ENCODE measurements around the gene AMN.

The AMN gene

DNA sequence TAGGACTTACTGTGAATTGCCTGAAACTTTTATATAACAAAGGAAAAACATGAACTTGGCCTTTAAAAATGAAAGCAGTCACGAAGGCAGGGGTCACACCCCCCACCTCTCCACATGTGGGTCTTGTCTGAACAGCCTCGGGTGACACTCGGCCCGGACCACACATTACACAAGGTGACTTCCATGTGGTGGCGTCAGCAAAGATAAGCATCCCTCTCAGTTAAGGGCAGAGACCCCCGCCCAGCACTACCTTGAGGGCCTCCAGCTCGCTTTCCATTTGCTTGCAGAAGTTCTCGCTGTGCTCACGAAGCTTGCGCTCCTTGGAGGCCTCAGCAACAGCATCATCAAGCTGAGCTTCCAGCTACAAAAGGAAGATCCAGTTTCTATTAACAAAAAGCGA lies 47.4 kb downstream of the AMN start:
- no peak for DNase-seq

DNA sequence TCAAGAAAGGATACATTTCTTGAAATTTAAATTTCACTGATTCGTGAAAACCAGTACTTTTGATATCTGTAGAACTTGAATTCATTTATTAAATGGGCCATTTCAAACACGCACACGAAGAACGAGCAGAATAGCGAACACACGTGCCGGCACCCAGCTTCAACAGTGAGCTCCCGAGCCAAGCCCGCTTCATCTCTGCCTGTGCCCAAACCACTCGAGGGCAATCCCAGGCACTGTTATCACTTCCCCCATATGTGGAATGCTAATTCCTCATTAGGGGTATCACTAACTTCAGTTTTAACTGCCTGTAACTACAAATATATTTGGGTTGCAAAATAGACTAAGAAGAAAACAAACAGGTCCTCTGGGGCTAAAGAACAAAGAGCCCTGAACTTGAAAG lies 48.0 kb downstream of the AMN start:
- no peak for DNase-seq

DNA sequence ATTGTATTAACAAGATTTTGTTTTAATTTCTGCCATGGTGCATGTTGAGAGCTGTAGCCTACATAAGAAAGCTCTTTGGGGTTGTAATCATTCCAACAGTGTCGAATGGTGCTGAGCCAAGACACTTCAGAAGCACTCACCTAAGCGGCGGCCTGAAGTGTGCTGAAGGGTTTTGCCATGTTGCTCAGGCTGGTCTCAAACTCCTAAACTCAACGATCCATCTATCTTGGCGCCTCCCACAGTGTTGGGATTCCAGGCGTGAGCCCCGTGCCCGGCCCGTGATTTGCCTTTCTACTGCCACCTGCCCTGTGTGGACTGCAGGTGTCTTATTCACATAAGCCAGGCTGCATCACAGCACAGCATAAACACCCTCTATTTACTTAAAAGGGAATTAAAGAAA lies 48.9 kb downstream of the AMN start:
- no peak for DNase-seq

DNA sequence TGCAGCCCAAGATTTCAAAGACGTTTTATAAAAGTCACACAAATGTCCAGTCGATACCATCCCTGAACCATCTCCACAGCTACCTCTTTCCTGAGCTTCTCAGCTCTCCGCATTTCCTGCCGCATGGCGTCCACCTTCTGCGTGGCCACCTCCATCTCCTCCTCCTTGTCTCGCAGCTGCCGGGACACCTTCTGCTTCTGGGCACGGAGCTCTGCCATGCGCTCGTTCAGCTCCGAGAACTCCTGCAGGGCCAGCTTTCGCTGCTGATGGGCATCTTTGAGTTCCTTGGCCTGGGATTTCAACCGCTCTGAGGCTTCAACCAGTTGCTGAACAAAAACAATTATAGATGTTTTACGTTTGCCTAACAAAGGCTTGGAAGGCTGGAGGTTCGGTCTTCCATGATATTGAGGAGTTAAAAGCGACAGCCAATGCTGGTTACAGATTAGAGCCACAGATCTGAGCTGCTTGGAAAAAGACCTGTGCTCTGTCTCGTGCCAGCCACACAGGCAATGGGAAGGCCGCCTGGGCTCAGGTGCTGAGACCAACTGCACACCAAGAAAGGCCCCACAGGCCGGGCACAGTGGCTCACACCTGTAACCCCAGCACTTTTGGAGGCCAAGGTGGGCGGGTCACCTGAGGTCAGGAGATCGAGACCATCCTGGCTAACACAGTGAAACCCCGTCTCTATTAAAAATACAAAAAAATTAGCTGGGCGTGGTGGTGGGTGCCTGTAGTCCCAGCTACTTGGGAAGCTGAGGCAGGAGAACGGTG lies 49.6 kb downstream of the AMN start:
- DNase-seq, result no peak

DNA sequence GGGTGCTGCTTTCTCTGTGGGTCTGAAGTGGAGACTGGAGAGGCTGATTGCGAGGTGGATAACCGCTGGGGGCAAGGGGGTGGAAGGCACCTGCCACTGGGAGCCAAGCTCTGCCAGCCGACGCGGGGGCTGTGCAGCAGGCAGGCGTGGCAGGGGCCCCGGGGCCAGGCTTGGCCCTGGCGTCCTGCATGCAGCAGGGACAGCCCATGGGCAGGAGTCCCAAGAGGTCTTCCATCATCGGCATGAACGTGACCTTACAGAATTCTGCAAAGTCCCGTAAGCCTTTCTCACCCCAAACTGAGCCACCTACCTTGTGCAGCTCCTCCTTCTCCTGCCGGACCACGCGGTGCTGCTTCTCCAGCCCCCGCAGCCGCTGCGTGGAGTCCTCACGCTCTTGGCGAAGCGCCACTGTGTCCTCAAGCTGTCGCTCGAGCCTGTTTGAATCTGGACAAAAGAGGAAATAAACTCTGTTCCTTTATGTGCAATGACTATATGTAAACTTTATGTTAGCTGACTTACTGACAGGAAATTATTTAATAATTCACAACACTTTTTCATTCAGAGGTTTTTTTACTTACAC lies 51.3 kb downstream of the AMN start:
- DNase-seq, result no peak

DNA sequence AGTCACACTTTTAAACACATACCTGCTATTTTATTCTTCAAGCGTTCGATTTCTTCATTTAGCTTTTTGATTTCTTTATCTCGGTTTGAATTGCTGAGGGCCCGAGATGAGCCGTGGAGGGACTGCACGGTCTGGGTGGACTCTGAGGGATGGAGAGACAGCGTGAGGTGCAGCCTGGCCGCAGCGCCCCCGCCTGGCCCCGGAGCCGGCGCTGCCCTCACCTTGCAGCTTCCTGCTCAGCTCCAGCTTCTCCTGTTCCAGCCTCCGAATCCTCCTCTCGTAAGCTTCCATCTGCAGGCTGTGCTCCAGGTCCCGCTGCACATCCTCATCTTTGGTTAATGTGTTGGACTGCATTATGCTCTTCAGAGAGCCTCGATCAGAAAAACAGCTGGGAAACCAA lies 53.2 kb downstream of the AMN start:
- DNase-seq, result no peak

DNA sequence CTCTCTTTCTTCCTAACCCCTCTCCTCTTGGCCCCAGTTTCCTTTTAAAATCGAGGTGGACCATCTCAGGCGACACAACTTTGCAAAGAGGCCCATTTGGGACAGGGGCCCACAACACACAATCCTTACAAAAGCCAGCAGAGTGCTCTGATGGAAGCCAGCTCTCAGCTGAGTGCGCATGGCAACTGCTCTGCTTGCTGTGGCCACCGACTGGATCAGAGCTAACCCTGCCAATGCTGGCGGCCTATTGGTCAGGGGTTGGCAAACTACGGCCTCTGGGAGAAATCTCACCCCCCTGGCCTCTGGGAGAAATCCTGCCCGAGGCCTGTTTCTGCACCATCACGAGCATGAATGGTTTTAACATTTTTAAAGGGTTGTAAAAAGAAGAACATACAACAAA lies 55.0 kb downstream of the AMN start:
- no peak for DNase-seq

DNA sequence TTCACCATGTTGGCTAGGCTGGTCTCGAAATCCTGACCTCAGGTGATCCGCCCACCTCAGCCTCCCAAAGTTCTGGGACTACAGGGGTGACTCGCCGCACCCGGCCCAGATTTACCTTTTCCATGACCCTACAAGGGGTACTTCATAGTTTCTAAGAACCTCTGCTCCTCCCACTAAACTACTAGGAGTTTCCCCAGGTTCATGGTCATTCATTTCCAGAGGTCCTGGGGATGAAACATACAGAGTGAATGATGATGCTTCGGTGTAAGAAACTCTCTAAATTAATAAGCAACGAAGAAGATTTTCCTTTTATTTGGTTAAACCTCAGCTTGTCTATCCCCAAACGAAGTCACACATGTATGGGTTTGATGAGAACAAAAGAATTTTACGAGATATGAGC lies 56.9 kb downstream of the AMN start:
- no peak for DNase-seq

DNA sequence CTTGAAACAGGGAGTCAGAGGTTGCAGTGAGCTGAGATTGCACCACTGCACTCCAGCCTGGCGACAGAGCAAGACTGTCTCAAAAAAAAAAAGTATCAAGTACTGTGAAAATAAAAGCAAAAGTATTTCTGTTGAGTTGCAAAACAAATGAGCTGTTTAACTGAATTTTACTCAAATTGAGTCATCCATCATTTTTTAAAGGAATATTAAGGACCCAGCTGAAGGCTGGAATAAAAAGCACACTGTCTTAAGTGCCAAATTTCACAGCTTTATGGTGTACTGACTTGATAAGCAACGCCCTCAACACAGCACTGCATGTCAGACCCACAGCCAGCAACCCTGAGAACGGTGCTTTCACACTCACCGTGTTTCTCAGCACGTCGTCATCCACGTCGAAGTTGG lies 57.9 kb downstream of the AMN start:
- no peak for DNase-seq
